IPS-18c (cell line): Measurements from ENCODE around the gene USP51.
A peak's percentile ranks its signal among the peaks of the same experiment; 100 is the strongest.
"Not testable (repeated sequence)": the region's sequence is repeated elsewhere in the genome, so short reads cannot be mapped to it uniquely, and the experiment has no call there.

Experiments used
- H3K4me3 ChIP-seq: 2 replicates; pipeline ENCODE4 v1.7.0; 2013; ENCODE audit warnings: low read depth, mild to moderate bottlenecking, low read length, moderate library complexity; ENCODE audit not compliant: insufficient read depth
- H3K9me3 ChIP-seq: one replicate; pipeline ENCODE4 v1.6.1; 2013; ENCODE audit warnings: mild to moderate bottlenecking, low read length, moderate library complexity; ENCODE audit not compliant: control insufficient read depth, insufficient read depth

Gene USP51

GRCh38 chrX:55489314-55490009 lies at the start of gene USP51:
Gene USP51 (minus strand): TSS chrX:55489848. CDS start chrX:55488939, 909 bp downstream.
- H3K9me3 ChIP-seq = peaks cover 10% of the 10 kb centered on the region
- peak within 1 kb of the TSS; percentile 59 for H3K4me3 ChIP-seq

- H3K9me3 ChIP-seq = peaks cover 11% of the 10 kb centered on the region
- H3K4me3 ChIP-seq = no peak overlapping the region
These were observed 34.8 kb upstream of the USP51 start for GRCh38 chrX:55524487-55524886.

DNA sequence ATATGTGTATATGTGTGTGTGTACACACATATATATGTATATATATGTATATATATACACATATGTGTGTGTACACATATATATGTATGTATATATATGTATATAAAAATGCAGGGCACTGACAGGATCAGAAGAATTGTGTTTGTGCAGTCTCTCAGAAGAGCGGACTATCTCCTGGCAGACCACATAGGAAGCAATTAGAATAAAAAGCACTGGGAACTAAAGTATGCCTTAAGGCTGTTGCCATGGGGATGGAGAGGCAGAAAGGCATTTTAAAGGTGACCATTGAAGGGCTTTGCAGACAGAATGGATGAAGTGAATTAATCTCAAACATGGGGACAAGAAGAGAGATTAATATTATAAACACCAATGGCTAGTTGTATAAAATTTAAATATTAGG lies 33.7 kb upstream of the USP51 start:
- H3K9me3 ChIP-seq = peaks cover 10% of the 10 kb centered on the region

DNA sequence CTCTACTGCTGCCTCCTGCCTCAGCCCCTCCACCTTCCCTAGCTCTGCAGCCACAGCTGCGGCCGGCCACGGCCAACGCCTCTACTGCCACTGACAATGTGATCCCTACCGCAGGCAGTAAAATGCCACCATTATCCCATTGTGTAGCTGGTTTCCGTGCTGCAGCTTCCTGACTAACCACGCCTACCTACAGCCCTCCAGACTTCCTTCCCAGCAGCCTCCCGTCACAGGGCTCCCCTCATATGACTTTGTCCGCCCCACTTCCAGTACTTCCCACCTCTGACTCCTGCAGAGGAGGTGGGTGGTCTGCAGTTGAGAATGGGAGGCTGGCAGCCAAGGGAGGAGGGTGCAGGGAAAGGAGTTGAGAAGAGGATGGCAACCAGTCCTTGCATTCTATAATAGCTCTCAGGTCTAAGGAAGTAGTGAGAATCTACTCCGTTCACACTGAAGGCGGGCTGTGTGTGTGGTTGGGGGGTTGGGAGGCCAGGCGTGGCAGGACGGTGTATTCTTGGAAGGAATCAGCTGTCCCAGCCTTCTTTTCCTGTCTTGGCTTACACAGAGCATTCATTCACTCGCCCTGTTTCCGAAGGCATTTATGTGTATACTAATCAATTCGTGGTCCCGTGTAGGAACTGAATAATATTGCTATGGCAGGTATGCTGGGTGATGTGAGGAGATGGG lies 33.1 kb upstream of the USP51 start:
- Histone ChIP-seq H3K4me3 (no peak overlapping the region), H3K9me3 (peaks cover 8% of the 10 kb centered on the region)

More for the DNA sequence above, 33.7 kb upstream of the USP51 start:
- H3K4me3 ChIP-seq = no peak overlapping the region

GRCh38 chrX:55521687-55522086 lies 32.0 kb upstream of the USP51 start:
- H3K4me3 ChIP-seq = no peak overlapping the region
- peaks cover 4% of the 10 kb centered on the region for H3K9me3 ChIP-seq

GRCh38 chrX:55516794-55517481 lies 27.3 kb upstream of the USP51 start:
- H3K4me3 ChIP-seq, H3K9me3 ChIP-seq: not testable (repeated sequence)

GRCh38 chrX:55513045-55513737 lies 23.5 kb upstream of the USP51 start:
- not testable (repeated sequence) for H3K4me3 ChIP-seq, H3K9me3 ChIP-seq

GRCh38 chrX:55508410-55509152 lies 18.9 kb upstream of the USP51 start:
- H3K9me3 ChIP-seq = not testable (repeated sequence)

GRCh38 chrX:55507699-55508098 lies 18.1 kb upstream of the USP51 start:
- H3K9me3 ChIP-seq = not testable (repeated sequence)

More at GRCh38 chrX:55508410-55509152, 18.9 kb upstream of the USP51 start:
- H3K4me3 ChIP-seq = not testable (repeated sequence)

GRCh38 chrX:55507010-55507409 lies 17.4 kb upstream of the USP51 start:
- not testable (repeated sequence) for H3K9me3 ChIP-seq, H3K4me3 ChIP-seq

More at GRCh38 chrX:55507699-55508098, 18.1 kb upstream of the USP51 start:
- H3K4me3 ChIP-seq = not testable (repeated sequence)

DNA sequence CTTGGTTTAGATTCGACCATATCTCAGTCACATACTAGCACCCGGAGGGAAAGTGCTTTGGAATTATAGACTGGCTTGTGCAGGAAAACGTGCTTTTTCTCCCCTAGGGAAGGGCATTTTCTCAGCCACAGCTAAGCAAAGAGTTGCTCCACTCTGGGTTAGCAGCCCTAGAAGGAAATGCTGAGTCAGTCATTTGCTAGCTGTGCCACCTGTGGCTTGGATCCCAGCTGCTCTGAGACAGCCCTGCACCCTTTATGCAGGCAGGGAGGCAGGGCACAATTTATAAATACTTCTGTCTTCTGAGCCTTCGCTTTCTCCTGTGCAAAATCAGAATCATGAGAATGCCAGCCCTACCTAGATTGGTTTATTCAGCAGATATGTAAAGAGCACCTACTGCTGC lies 1.3 kb upstream of the USP51 start:
- no peak overlapping the region for H3K4me3 ChIP-seq

GRCh38 chrX:55490121-55490520 lies 473 bp upstream of the USP51 start:
- peaks cover 6% of the 10 kb centered on the region for H3K9me3 ChIP-seq
- H3K4me3 ChIP-seq = peak overlapping the region; percentile 59

More for the DNA sequence above, 1.3 kb upstream of the USP51 start:
- H3K9me3 ChIP-seq = peaks cover 6% of the 10 kb centered on the region

- Histone ChIP-seq H3K4me3 (peak overlapping the region; percentile 59), H3K9me3 (peaks cover 10% of the 10 kb centered on the region)
These were observed 895 bp downstream of the USP51 start for GRCh38 chrX:55488593-55489313.

DNA sequence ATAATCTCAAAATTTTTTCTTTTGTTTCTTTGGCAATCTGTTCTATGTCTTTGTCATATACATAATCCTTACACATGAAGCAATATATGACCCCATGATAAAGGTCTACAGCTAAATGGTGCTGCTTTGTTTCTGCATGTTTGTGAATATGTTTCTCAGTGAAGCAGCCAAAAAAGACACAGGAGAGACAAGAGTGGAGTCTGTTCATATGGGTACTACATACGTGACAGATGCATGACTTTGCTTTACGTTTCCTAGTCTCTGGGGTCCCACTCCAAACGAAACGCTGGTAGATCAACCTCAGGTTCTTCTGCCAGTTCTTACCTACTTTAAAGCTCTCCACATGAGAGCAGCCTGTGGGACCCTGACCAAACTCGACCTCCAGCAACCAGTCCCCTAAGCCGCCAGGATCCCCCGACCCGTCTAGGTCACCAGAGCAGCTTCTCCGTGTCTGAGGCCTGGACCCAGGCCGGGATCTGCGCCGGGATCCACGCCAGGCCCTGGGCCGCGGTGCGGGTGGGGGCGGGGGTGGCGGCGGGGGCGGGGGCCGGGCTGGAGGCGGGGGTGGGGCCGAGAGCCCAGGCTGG lies 1.5 kb downstream of the USP51 start:
- H3K4me3 ChIP-seq = peak overlapping the region; percentile 38
- peaks cover 10% of the 10 kb centered on the region for H3K9me3 ChIP-seq

DNA sequence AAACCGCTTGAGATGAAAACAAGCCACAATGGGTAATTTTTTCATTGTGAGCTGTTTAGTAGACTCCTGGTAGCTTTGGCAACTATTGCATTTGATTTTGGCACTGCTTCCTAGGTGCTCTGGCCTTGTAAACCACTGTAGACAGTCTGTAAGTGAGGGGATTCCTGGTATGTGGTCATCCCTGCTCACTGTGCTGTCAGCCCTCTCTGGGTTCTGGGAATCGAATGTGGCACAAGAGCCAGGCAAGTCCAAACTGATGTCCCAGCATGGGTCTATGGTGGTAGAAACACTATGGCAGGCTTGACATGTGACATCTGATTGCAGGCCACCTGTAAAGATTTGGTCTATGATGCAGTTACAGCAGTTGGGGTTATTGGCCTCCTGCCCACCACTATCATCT lies 2.5 kb downstream of the USP51 start:
- H3K9me3 ChIP-seq = peaks cover 10% of the 10 kb centered on the region
- no peak overlapping the region for H3K4me3 ChIP-seq

DNA sequence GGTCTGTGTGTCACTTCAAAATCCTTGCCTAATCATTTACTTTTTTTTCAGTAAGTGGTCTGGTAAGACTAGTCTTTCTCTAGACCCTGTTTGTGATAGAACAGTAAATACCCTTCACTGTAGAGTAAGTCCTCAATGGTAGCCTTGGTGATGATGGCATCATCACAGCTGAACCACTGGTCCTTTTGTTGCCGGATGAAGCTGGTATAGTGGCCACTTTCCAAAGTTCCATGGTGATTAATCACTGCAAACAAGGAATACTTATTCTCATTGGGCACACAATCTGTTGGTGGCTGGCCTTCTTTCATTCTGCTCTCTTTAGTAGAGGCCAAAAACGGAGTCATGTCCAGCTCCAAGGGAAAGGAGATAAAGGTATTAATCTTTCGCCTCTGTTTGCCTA lies 2.9 kb downstream of the USP51 start:
- no peak overlapping the region for H3K4me3 ChIP-seq
- H3K9me3 ChIP-seq = peaks cover 10% of the 10 kb centered on the region
